Hepatocyte (in vitro differentiated cells): Measurements from ENCODE around the gene ZNF511.

ENCODE experiments used
- EZH2 ChIP-seq: fragments of 200-600 bp; sonication (generic); IDR thresholded peaks from 2 replicates; pipeline ENCODE4 v1.6.1; 2016; ENCODE audit warnings: antibody characterized with exemption, mild to moderate bottlenecking, borderline replicate concordance
- EZH2phosphoT487 ChIP-seq: fragments of 200-600 bp; sonication (generic); IDR thresholded peaks from one replicate; pipeline ENCODE4 v1.6.1; 2018; ENCODE audit warnings: antibody characterized with exemption, mild to moderate bottlenecking, low read depth, moderate library complexity; ENCODE audit not compliant: unreplicated experiment, severe bottlenecking
- TF ChIP-seq, protein P1 (sequence below): fragments of 200-600 bp; sonication (generic); IDR thresholded peaks from 2 replicates; pipeline ENCODE4 v1.5.1; 2016; ENCODE audit warnings: antibody characterized with exemption, mild to moderate bottlenecking; ENCODE audit not compliant: poor library complexity

DNA sequence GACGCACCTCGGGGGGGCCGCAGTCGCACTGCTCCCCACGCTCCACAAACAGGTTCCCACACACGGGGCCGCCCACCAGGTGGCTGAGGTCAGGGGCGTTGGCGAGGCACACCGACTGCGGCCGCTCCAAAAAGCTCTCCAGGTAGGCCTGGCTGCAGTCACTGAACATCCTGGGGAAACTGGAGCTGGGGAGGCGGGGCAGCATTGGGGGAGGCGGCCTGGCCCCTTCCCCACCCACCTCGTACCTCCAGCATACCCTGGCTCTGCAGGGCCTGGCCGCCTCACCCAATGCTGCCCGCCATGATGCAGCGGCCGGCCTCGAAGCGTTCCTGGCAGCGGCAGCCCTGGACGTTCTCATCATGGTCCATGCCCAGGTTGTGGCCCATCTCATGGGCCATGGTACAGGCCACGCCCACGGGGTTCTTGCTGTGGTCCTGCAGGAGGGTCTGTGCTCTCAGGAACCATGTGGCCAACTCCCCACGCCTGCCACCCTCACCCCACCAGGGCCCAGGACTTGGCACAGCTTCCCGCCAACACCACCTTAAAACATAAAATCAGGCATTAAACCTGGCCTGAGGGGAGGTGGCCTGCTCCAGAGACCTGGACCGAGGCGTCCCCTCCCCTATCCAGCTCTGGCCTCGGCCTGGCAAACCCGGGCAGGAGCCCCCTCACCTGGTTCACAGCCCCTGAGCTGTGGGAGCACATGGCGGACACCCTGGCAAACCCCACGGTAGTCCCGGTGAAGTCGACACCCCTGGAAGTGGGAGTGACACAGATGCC, 37.0 kb upstream of the ZNF511 start:
- TF ChIP-seq EZH2 (no peak), EZH2phosphoT487 (no peak)
- TF ChIP-seq, protein P1, sequence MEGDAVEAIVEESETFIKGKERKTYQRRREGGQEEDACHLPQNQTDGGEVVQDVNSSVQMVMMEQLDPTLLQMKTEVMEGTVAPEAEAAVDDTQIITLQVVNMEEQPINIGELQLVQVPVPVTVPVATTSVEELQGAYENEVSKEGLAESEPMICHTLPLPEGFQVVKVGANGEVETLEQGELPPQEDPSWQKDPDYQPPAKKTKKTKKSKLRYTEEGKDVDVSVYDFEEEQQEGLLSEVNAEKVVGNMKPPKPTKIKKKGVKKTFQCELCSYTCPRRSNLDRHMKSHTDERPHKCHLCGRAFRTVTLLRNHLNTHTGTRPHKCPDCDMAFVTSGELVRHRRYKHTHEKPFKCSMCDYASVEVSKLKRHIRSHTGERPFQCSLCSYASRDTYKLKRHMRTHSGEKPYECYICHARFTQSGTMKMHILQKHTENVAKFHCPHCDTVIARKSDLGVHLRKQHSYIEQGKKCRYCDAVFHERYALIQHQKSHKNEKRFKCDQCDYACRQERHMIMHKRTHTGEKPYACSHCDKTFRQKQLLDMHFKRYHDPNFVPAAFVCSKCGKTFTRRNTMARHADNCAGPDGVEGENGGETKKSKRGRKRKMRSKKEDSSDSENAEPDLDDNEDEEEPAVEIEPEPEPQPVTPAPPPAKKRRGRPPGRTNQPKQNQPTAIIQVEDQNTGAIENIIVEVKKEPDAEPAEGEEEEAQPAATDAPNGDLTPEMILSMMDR = no peak
